Breast epithelium (tissue), 4 donors: Measurements from ENCODE around the gene CNR1. TPM values are rescaled to one million over a fixed set of nuclear protein-coding genes. Genes with fewer than 3 reads are reported as not detected.

Experiments
- DNase-seq, 2 donors: peaks; one replicate each; pipeline ENCODE4 v3.0.0-alpha.2; 2019; ENCODE audit warnings: low spot score in 2 of 2
- H3K27ac ChIP-seq, 2 donors: fragments of 200-600 bp; sonication (generic) in 1 of 2; one replicate each; pipeline ENCODE4 v1.5.1; 2016 to 2019; ENCODE audit warnings: mild to moderate bottlenecking in 1 of 2
- H3K27me3 ChIP-seq, 2 donors: fragments of 200-600 bp; sonication (generic) in 1 of 2; one replicate each; pipeline versions ENCODE4 v1.5.1 to v1.6.0; 2017 to 2019; ENCODE audit warnings: control low read depth in 1 of 2, mild to moderate bottlenecking in 1 of 2
- H3K36me3 ChIP-seq: fragments of 200-600 bp; one replicate; pipeline ENCODE4 v1.5.1; 2019
- H3K4me1 ChIP-seq, 2 donors: fragments of 200-600 bp; sonication (generic); one replicate each; pipeline ENCODE4 v1.5.1; 2016 to 2019; ENCODE audit warnings: control low read depth in 1 of 2
- H3K4me3 ChIP-seq, 3 donors: fragments of 200-600 bp; sonication (generic); 1 replicate in 2 of 3; 2 replicates in 1 of 3; pipeline ENCODE4 v1.5.1; 2016 to 2019; ENCODE audit warnings: mild to moderate bottlenecking in 3 of 3, moderate library complexity in 2 of 3
- H3K9me3 ChIP-seq, 2 donors: fragments of 200-600 bp; sonication (generic) in 1 of 2; one replicate each; pipeline ENCODE4 v1.5.1; 2016 to 2019; ENCODE audit warnings: control low read depth in 1 of 2
- CTCF ChIP-seq, 3 donors: fragments of 450-650 bp; IDR thresholded peaks; one replicate each; pipeline ENCODE4 v1.5.1; 2016 to 2017; ENCODE audit warnings: antibody characterized with exemption in 3 of 3, mild to moderate bottlenecking in 3 of 3, moderate library complexity in 3 of 3
- POLR2A ChIP-seq: fragments of 450-650 bp; IDR thresholded peaks from one replicate; pipeline ENCODE4 v1.6.1; 2016; ENCODE audit warnings: antibody characterized with exemption, mild to moderate bottlenecking, moderate library complexity
- POLR2AphosphoS5 ChIP-seq, 3 donors: sonication (generic); formaldehyde crosslinking; IDR thresholded peaks; one replicate each; pipeline ENCODE4 v1.6.1; 2017; ENCODE audit warnings: antibody characterized with exemption in 3 of 3
- intact Hi-C: fragments of 100-400 bp; cut with DNase I; formaldehyde crosslinking; loops from one replicate; pipeline ENCODE4 v1.15.1; 2023; ENCODE audit warnings: low total_unique reads
- total RNA-seq, 3 donors: library from RNA; depleted of rRNA; stranded (reverse); fragments of >200 nt; gene quantifications; one replicate each; pipeline ENCODE4 v1.1.0, GENCODE V29; 2016

The CNR1 gene
- total RNA-seq, 3 donors from 2014 or later, result 9.4 to 34.2 (median 30.2) TPM

- H3K4me1 ChIP-seq, result no peaks in the 10 kb centered on the region
- DNase-seq, result no peak
- intact Hi-C loops, result no loop called here
- H3K36me3 ChIP-seq, result no peaks in the 10 kb centered on the region
- no peak for TF ChIP-seq POLR2A
- no peak for TF ChIP-seq POLR2AphosphoS5 (IDR thresholded peaks at IDR 0.05)
- no peak for TF ChIP-seq CTCF (IDR thresholded peaks at IDR 0.05)
- peaks cover 0 to 46% of the 10 kb centered on the region in 2 donors for H3K27me3 ChIP-seq
- no peak overlapping the region for H3K27ac ChIP-seq
- no peaks in the 10 kb centered on the region for H3K9me3 ChIP-seq
- H3K4me3 ChIP-seq, result peak overlapping the region; percentile 8 to 80 (median 53)
These were observed 2.1 kb downstream of the CNR1 start for GRCh38 chr6:88164061-88164460.

- H3K4me3 ChIP-seq, result peak overlapping the region; percentile 8 to 80 (median 53)
These were observed 2.5 kb downstream of the CNR1 start for GRCh38 chr6:88163616-88164015.

GRCh38 chr6:88161940-88162339 is 4.2 kb downstream of the CNR1 start:
- TF ChIP-seq CTCF (IDR thresholded peaks at IDR 0.05), result no peak
- no peak for TF ChIP-seq POLR2AphosphoS5 (IDR thresholded peaks at IDR 0.05)
- no peak for TF ChIP-seq POLR2A
- Histone ChIP-seq H3K4me1 (no peaks in the 10 kb centered on the region), H3K9me3 (no peaks in the 10 kb centered on the region), H3K27ac (no peak overlapping the region), H3K4me3 (no peak overlapping the region), H3K27me3 (peaks cover 0 to 35% of the 10 kb centered on the region in 2 donors), H3K36me3 (no peaks in the 10 kb centered on the region)
- intact Hi-C loops, result no loop called here
- DNase-seq, result no peak

More at GRCh38 chr6:88163616-88164015, 2.5 kb downstream of the CNR1 start:
- Histone ChIP-seq H3K4me1 (no peaks in the 10 kb centered on the region), H3K9me3 (no peaks in the 10 kb centered on the region), H3K27ac (no peak overlapping the region), H3K36me3 (no peaks in the 10 kb centered on the region), H3K27me3 (peaks cover 0 to 46% of the 10 kb centered on the region in 2 donors)
- intact Hi-C loops, result no loop called here
- DNase-seq, result no peak
- TF ChIP-seq POLR2AphosphoS5 (IDR thresholded peaks at IDR 0.05) (no peak), POLR2A (no peak), CTCF (IDR thresholded peaks at IDR 0.05) (no peak)

GRCh38 chr6:88157106-88157505 is 9.0 kb downstream of the CNR1 start:
- Histone ChIP-seq H3K9me3 (no peaks in the 10 kb centered on the region), H3K36me3 (no peaks in the 10 kb centered on the region), H3K27ac (no peak overlapping the region), H3K4me1 (no peaks in the 10 kb centered on the region), H3K27me3 (no peaks in the 10 kb centered on the region), H3K4me3 (no peak overlapping the region)
- no peak for DNase-seq
- intact Hi-C loops, result no loop called here
- TF ChIP-seq CTCF (IDR thresholded peaks at IDR 0.05), result no peak
- no peak for TF ChIP-seq POLR2AphosphoS5 (IDR thresholded peaks at IDR 0.05)
- no peak for TF ChIP-seq POLR2A

GRCh38 chr6:88145298-88145963 is 20.7 kb downstream of the CNR1 start:
- H3K9me3 ChIP-seq, result no peaks in the 10 kb centered on the region
- no peaks in the 10 kb centered on the region for H3K4me1 ChIP-seq
- intact Hi-C loops, result no loop called here
- H3K4me3 ChIP-seq, result no peak overlapping the region
- H3K27me3 ChIP-seq, result no peaks in the 10 kb centered on the region
- TF ChIP-seq CTCF (IDR thresholded peaks at IDR 0.05) (no peak), POLR2A (no peak), POLR2AphosphoS5 (IDR thresholded peaks at IDR 0.05) (no peak)
- no peak for DNase-seq
- H3K36me3 ChIP-seq, result no peaks in the 10 kb centered on the region
- no peak overlapping the region for H3K27ac ChIP-seq
